ENCODE measurements around the gene CHIC2. TPM values are rescaled to one million over a fixed set of nuclear protein-coding genes. Genes with fewer than 3 reads are reported as not detected.

Gene CHIC2
- total RNA-seq, 6 experiments from 2014 or later: 23.5 to 30.2 (median 27.5) TPM

GRCh38 chr4:54082168-54082567 lies 17.8 kb upstream of the CHIC2 start:
- H3K4me1 Mint-ChIP-seq (ENCODE audit: low read depth): peaks cover 60% of the 10 kb centered on the region
- no peaks in the 10 kb centered on the region for H3K9me3 Mint-ChIP-seq
- H3K27ac Mint-ChIP-seq: peak overlapping the region; percentile 10
- no peak for TF ChIP-seq CTCF (IDR thresholded peaks at IDR 0.05)
- H3K4me3 Mint-ChIP-seq: peak overlapping the region; percentile 33
- DNase-seq: peak; percentile 96
- no peaks in the 10 kb centered on the region for H3K36me3 Mint-ChIP-seq (ENCODE audit: low read depth)
- peaks cover 2% of the 10 kb centered on the region; the same call in 1 of the 2 replicates for H3K27me3 Mint-ChIP-seq (ENCODE audit: insufficient read depth)

- TF ChIP-seq CTCF (IDR thresholded peaks at IDR 0.05): no peak
- Mint-ChIP-seq H3K27ac (peak overlapping the region; percentile 74), H3K9me3 (no peaks in the 10 kb centered on the region), H3K36me3 (ENCODE audit: low read depth) (no peaks in the 10 kb centered on the region), H3K27me3 (ENCODE audit: insufficient read depth) (no peaks in the 10 kb centered on the region), H3K4me1 (ENCODE audit: low read depth) (peaks cover 72% of the 10 kb centered on the region), H3K4me3 (peak overlapping the region; percentile 50; the same call in 1 of the 2 replicates)
- no peak for DNase-seq
These were observed 13.4 kb upstream of the CHIC2 start for GRCh38 chr4:54077812-54078211.

- Mint-ChIP-seq H3K4me1 (ENCODE audit: low read depth) (peaks cover 61% of the 10 kb centered on the region), H3K27ac (peak overlapping the region; percentile 74), H3K36me3 (ENCODE audit: low read depth) (no peaks in the 10 kb centered on the region), H3K4me3 (peak overlapping the region; percentile 50), H3K27me3 (ENCODE audit: insufficient read depth) (no peaks in the 10 kb centered on the region), H3K9me3 (no peaks in the 10 kb centered on the region)
- DNase-seq: no peak
- no peak for TF ChIP-seq CTCF (IDR thresholded peaks at IDR 0.05)
These were observed 12.3 kb upstream of the CHIC2 start for GRCh38 chr4:54076673-54077072.

GRCh38 chr4:54074381-54074780 lies 10.0 kb upstream of the CHIC2 start:
- no peak overlapping the region; the same call in 1 of the 2 replicates for H3K27ac Mint-ChIP-seq
- H3K27me3 Mint-ChIP-seq (ENCODE audit: insufficient read depth): no peaks in the 10 kb centered on the region
- peaks cover 54% of the 10 kb centered on the region for H3K4me1 Mint-ChIP-seq (ENCODE audit: low read depth)
- TF ChIP-seq CTCF (IDR thresholded peaks at IDR 0.05): no peak
- DNase-seq: no peak
- no peaks in the 10 kb centered on the region for H3K9me3 Mint-ChIP-seq
- no peak overlapping the region for H3K4me3 Mint-ChIP-seq
- H3K36me3 Mint-ChIP-seq (ENCODE audit: low read depth): no peaks in the 10 kb centered on the region

GRCh38 chr4:54073271-54073880 lies 9.0 kb upstream of the CHIC2 start:
- peak overlapping the region; percentile 42 for H3K27ac Mint-ChIP-seq

More at GRCh38 chr4:54073271-54073880, 9.0 kb upstream of the CHIC2 start:
- DNase-seq: peak; percentile 42
- Mint-ChIP-seq H3K9me3 (no peaks in the 10 kb centered on the region), H3K36me3 (ENCODE audit: low read depth) (no peaks in the 10 kb centered on the region), H3K27me3 (ENCODE audit: insufficient read depth) (no peaks in the 10 kb centered on the region), H3K4me3 (no peak overlapping the region), H3K4me1 (ENCODE audit: low read depth) (peaks cover 53% of the 10 kb centered on the region)
- no peak for TF ChIP-seq CTCF (IDR thresholded peaks at IDR 0.05)
